Activated CD8-positive, alpha-beta T cell treated with anti-CD3 and anti-CD28 coated beads for 36 hours (primary cell): ENCODE measurements around the gene ELF3. TPM values are rescaled to one million over a fixed set of nuclear protein-coding genes. Genes with fewer than 3 reads are reported as not detected.

Source experiments
- ATAC-seq: fragments of 200-7000 bp; cut with Tn5 transposase; one replicate; pipeline ENCODE4 v1.10.0; 2021; ENCODE audit warnings: mild to moderate bottlenecking, moderate library complexity
- CTCF ChIA-PET: fragments of 350-600 bp; sonication (Branson Sonifier 250); formaldehyde crosslinking; loops from one replicate; lab custom pipeline; 2021; ENCODE audit warnings: antibody characterized with exemption; lab: Charles Lee
- POLR2A ChIA-PET: fragments of 350-600 bp; sonication (Branson Sonifier 250); formaldehyde crosslinking; loops from one replicate; lab custom pipeline; 2021; ENCODE audit warnings: antibody characterized with exemption; lab: Charles Lee
- DNase-seq: peaks from one replicate; pipeline ENCODE4 v3.0.0-alpha.2; 2020
- H3K27ac Mint-ChIP-seq: one replicate; pipeline ENCODE4 v1.8.0; 2021; ENCODE audit warnings: mild to moderate bottlenecking, mixed read lengths
- H3K27me3 Mint-ChIP-seq: one replicate; pipeline ENCODE4 v1.8.0; 2021; ENCODE audit warnings: mixed read lengths
- H3K36me3 Mint-ChIP-seq: one replicate; pipeline ENCODE4 v1.8.0; 2021; ENCODE audit warnings: low read depth, mixed read lengths
- H3K4me1 Mint-ChIP-seq: one replicate; pipeline ENCODE4 v1.8.0; 2021; ENCODE audit warnings: low read depth, mixed read lengths
- H3K4me3 Mint-ChIP-seq: one replicate; pipeline ENCODE4 v1.8.0; 2021; ENCODE audit warnings: mild to moderate bottlenecking, moderate library complexity, mixed read lengths
- H3K9me3 Mint-ChIP-seq: one replicate; pipeline ENCODE4 v1.8.0; 2021; ENCODE audit warnings: mixed read lengths
- intact Hi-C: fragments of 100-400 bp; cut with micrococcal nuclease; formaldehyde crosslinking; loops from one replicate; pipeline ENCODE4 v1.10.0; 2022
- total RNA-seq, 2 experiments: library from RNA; stranded (reverse); gene quantifications; one replicate each; pipeline ENCODE4 v1.2.3, GENCODE V29; 2021
- TF ChIP-seq, protein P1 (sequence below): fragments of 200-600 bp; IDR thresholded peaks from one replicate; pipeline ENCODE4 v1.8.0; 2022; ENCODE audit warnings: antibody characterized with exemption, mild to moderate bottlenecking

Gene ELF3
- total RNA-seq, 2 experiments from 2014 or later = 0.25 to 0.27 TPM

DNA sequence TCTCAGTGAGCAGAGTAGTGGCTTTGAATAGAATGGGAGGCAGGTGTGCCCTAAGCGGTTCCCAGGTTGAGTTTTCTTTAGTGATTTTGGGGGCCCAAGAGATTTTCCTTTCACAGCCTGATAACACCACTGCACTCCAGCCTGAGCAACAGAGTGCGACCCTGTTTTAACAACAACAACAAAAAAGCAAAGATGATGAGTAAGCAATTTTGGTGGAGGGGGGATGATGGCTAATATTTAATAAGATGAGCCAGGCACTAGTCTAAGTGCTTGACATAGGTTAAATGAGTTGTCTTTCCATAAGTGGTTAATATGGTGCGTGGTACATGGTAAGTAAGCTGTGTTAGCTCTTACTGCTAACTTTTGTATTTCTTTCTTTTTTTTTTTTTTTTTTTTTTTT lies 25.9 kb upstream of the ELF3 start:
- TF ChIP-seq, protein P1, sequence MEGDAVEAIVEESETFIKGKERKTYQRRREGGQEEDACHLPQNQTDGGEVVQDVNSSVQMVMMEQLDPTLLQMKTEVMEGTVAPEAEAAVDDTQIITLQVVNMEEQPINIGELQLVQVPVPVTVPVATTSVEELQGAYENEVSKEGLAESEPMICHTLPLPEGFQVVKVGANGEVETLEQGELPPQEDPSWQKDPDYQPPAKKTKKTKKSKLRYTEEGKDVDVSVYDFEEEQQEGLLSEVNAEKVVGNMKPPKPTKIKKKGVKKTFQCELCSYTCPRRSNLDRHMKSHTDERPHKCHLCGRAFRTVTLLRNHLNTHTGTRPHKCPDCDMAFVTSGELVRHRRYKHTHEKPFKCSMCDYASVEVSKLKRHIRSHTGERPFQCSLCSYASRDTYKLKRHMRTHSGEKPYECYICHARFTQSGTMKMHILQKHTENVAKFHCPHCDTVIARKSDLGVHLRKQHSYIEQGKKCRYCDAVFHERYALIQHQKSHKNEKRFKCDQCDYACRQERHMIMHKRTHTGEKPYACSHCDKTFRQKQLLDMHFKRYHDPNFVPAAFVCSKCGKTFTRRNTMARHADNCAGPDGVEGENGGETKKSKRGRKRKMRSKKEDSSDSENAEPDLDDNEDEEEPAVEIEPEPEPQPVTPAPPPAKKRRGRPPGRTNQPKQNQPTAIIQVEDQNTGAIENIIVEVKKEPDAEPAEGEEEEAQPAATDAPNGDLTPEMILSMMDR = no peak
- ChIA-PET POLR2A (interaction anchor here (1.1 kb wide), 1 partner anchor 16 kb away, joined by 3 read pairs; no protein-coding TSS in a partner anchor), CTCF (interaction anchor here (1.2 to 6.4 kb wide), 3 partner anchors 15 to 155 kb away, joined by 4 to 34 read pairs (median 16); no protein-coding TSS in a partner anchor)
- intact Hi-C loops = no loop called here
- Mint-ChIP-seq H3K4me3 (peak overlapping the region; percentile 92), H3K27ac (no peak overlapping the region), H3K4me1 (peaks cover 22% of the 10 kb centered on the region), H3K27me3 (no peaks in the 10 kb centered on the region), H3K36me3 (peaks cover 4% of the 10 kb centered on the region), H3K9me3 (no peaks in the 10 kb centered on the region)
- no peak for ATAC-seq
- DNase-seq = no peak

DNA sequence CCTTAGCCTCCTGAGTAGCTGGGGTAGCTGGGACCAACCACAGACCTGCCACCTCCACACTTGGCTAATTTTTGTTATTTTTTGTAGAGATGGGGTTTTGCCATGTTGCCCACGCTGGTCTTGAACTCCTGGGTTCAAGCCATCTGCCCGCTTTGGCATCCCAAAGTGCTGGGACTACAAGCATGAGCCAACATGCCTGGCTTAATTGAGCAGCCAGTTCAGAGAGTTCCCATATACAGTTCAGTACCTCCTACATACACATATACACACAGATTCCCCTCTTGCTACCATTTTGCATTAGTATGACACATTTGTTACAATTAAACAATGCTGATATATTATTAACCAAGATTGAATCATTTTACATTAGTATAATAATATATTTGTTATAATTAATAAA lies 25.0 kb upstream of the ELF3 start:
- no peaks in the 10 kb centered on the region for H3K27me3 Mint-ChIP-seq
- ATAC-seq (no peak), DNase-seq (no peak)
- CTCF ChIA-PET = interaction anchor here (0.6 to 6.4 kb wide), 4 partner anchors 14 to 189 kb away, joined by 3 to 34 read pairs (median 10); no protein-coding TSS in a partner anchor
- no peak overlapping the region for H3K27ac Mint-ChIP-seq
- H3K36me3 Mint-ChIP-seq = peaks cover 4% of the 10 kb centered on the region
- H3K4me1 Mint-ChIP-seq = peaks cover 22% of the 10 kb centered on the region
- no peak overlapping the region for H3K4me3 Mint-ChIP-seq
- POLR2A ChIA-PET = interaction anchor here (0.6 kb wide), 2 partner anchors 15 to 118 kb away, joined by 3 read pairs; no protein-coding TSS in a partner anchor
- intact Hi-C loops = no loop called here
- H3K9me3 Mint-ChIP-seq = no peaks in the 10 kb centered on the region
- TF ChIP-seq, protein P1 = no peak

DNA sequence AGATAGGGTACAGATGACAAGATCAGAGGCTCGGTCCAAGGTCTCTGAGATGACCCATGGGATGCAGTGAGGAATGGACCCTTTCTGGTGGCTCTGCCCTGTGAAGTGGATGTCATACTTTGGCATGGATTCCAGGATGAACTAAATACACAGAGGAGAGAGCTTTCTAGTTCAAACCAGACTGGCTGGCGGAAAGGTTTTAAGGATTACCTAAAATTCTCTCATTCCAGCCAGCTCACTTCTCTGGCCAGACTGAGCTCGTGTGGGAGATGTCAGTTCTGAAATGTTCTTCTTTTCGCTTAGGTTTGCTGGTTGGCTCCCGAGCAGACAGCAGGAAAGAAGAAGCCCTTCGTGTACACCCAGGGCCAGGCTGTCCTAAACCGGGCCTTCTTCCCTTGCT lies 21.8 kb upstream of the ELF3 start:
- intact Hi-C loops = no loop called here
- ATAC-seq (no peak), DNase-seq (no peak)
- ChIA-PET POLR2A (interaction anchor here (1.3 kb wide), 1 partner anchor 12 kb away, joined by 3 read pairs; no protein-coding TSS in a partner anchor), CTCF (interaction anchor here (1.0 to 6.4 kb wide), 3 partner anchors 11 to 92 kb away, joined by 3 to 34 read pairs (median 9); no protein-coding TSS in a partner anchor)
- Mint-ChIP-seq H3K36me3 (peaks cover 12% of the 10 kb centered on the region), H3K4me3 (no peak overlapping the region), H3K27ac (no peak overlapping the region), H3K4me1 (peaks cover 10% of the 10 kb centered on the region), H3K9me3 (no peaks in the 10 kb centered on the region), H3K27me3 (no peaks in the 10 kb centered on the region)
- TF ChIP-seq, protein P1 = no peak

DNA sequence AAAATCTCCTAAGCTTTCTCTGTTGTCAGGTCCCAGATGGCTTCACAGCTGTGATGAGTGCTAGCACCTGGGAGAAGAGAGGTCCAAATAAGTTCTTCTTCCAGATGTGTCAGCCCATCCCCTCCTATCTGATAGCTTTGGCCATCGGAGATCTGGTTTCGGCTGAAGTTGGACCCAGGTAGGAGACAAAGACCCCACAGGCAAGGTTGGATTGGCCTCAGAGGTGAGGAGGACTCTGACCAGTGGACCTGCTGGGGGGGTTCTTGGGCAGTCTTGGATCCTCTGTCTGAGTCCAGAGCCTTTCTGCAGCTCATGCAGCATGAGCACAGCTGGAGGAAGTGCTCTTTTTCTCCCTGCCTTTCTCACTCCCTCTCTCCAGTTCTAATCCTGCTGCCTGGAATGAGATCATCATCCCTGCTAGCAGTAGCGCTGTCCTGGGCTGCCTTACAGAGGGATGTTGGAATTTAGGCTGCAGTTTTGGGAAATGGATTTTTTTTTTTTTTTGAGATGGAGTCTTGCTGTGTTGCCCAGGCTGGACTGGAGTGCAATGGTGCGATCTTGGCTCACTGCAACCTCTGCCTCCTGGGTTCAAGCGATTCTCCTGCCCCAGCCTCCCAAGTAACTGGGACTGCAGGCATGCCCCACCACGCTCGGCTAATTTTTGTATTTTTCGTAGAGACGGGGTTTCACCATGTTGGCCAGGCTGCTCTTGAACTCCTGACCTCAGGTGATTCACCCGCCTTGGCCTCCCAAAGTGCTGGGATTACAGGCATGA lies 20.8 kb upstream of the ELF3 start:
- Mint-ChIP-seq H3K27ac (no peak overlapping the region), H3K4me1 (peaks cover 4% of the 10 kb centered on the region), H3K4me3 (no peak overlapping the region), H3K27me3 (no peaks in the 10 kb centered on the region), H3K36me3 (peaks cover 14% of the 10 kb centered on the region), H3K9me3 (no peaks in the 10 kb centered on the region)
- ATAC-seq = no peak
- POLR2A ChIA-PET = interaction anchor here (1.3 kb wide), 1 partner anchor 11 kb away, joined by 3 read pairs; no protein-coding TSS in a partner anchor
- intact Hi-C loops = no loop called here
- DNase-seq = no peak
- TF ChIP-seq, protein P1 = no peak
- CTCF ChIA-PET = interaction anchor here (1.4 to 2.4 kb wide), 3 partner anchors 10 to 146 kb away, joined by 4 to 9 read pairs (median 6); no protein-coding TSS in a partner anchor

DNA sequence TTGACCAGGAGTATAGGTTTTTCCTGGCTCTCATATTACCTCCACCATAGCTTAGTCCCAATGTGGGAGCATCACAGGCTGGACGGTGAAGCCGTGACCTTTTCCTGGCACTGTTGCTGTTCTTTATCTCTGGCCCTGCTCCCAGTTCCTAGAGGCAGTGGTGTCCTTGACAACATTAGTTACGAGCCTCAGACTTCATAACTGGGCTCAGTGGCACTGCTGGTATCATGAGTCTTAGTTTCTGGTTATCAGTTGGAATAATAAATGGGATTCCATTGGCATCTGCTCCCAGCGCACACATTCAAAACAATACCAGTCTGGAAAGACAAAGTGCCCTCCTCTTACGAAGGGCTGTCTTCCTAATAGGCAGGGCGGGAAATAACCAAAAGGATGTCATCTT lies 20.0 kb upstream of the ELF3 start:
- ATAC-seq (no peak), DNase-seq (no peak)
- POLR2A ChIA-PET = no interaction called here
- intact Hi-C loops = no loop called here
- Mint-ChIP-seq H3K4me3 (no peak overlapping the region), H3K36me3 (peaks cover 14% of the 10 kb centered on the region), H3K27ac (no peak overlapping the region), H3K27me3 (no peaks in the 10 kb centered on the region), H3K9me3 (no peaks in the 10 kb centered on the region), H3K4me1 (peaks cover under 1% of the 10 kb centered on the region)
- TF ChIP-seq, protein P1 = no peak
- CTCF ChIA-PET = interaction anchor here (1.4 to 2.4 kb wide), 3 partner anchors 9 to 145 kb away, joined by 4 to 9 read pairs (median 6); no protein-coding TSS in a partner anchor
